Upper lobe of left lung (tissue), 6 donors: ENCODE measurements around the gene PANK3. TPM values are rescaled to one million over a fixed set of nuclear protein-coding genes. Genes with fewer than 3 reads are reported as not detected.

Experiments used
- ATAC-seq, 2 donors: fragments of 200-7000 bp; cut with Tn5 transposase; one replicate each; pipeline ENCODE4 v1.9.1; 2022; ENCODE audit warnings: mild to moderate bottlenecking in 2 of 2, moderate library complexity in 2 of 2; ENCODE audit not compliant: low FRiP score in 2 of 2
- DNase-seq, 2 donors: peaks; one replicate each; pipeline ENCODE4 v3.0.0-alpha.2; 2019 to 2020
- H3K27ac ChIP-seq, 4 donors: fragments of 200-600 bp; sonication (generic); one replicate each; pipeline ENCODE4 v1.5.1; 2016 to 2019
- H3K27me3 ChIP-seq, 4 donors: fragments of 200-600 bp; sonication (generic); one replicate each; pipeline ENCODE4 v1.5.1; 2017 to 2019
- H3K36me3 ChIP-seq, 4 donors: fragments of 200-600 bp; sonication (generic); one replicate each; pipeline ENCODE4 v1.5.1; 2016 to 2019
- H3K4me1 ChIP-seq, 4 donors: fragments of 200-600 bp; sonication (generic); one replicate each; pipeline ENCODE4 v1.5.1; 2018 to 2019
- H3K4me3 ChIP-seq, 4 donors: fragments of 200-600 bp; sonication (generic); one replicate each; pipeline ENCODE4 v1.5.1; 2017 to 2019; ENCODE audit warnings: mild to moderate bottlenecking in 2 of 4, moderate library complexity in 1 of 4
- H3K9me3 ChIP-seq, 4 donors: fragments of 200-600 bp; sonication (generic); one replicate each; pipeline ENCODE4 v1.5.1; 2018 to 2019
- CTCF ChIP-seq, 6 experiments: fragments of 450-650 bp in 4 of 6; fragments of 200-600 bp in 2 of 6; sonication (generic) in 2 of 6; IDR thresholded peaks; one replicate each; pipeline ENCODE4 v1.5.1; 2016 to 2019; ENCODE audit warnings: antibody characterized with exemption in 6 of 6
- EP300 ChIP-seq, 4 donors: sonication (generic); formaldehyde crosslinking; IDR thresholded peaks; one replicate each; pipeline ENCODE4 v1.5.1; 2017; ENCODE audit warnings: antibody characterized with exemption in 4 of 4, control low read depth in 2 of 4
- POLR2A ChIP-seq, 4 donors: fragments of 450-650 bp; IDR thresholded peaks; one replicate each; pipeline ENCODE4 v1.5.1; 2016 to 2017; ENCODE audit warnings: antibody characterized with exemption in 4 of 4, mild to moderate bottlenecking in 2 of 4
- POLR2AphosphoS5 ChIP-seq, 2 donors: sonication (generic); formaldehyde crosslinking; IDR thresholded peaks; one replicate each; pipeline ENCODE4 v1.5.1; 2017; ENCODE audit warnings: antibody characterized with exemption in 2 of 2
- WGBS, 2 donors: methylation state at CpG; one replicate each; pipeline ENCODE4 v1.1.5; 2017 to 2018; 5-methylcytosine and 5-hydroxymethylcytosine counted together
- total RNA-seq, 6 donors: library from RNA; depleted of rRNA in 4 of 6; stranded (reverse); fragments of >200 nt in 4 of 6; gene quantifications; one replicate each; pipeline versions ENCODE4 v1.1.0 to v1.2.1, GENCODE V29; 2016 to 2021
- donor health status: DM: no; HTN: no; CAD: no; lungs with moderate emphysema.
- donor health status: DM: no; HTN: yes; CAD: no; lungs with severe emphysema.

Gene PANK3
- total RNA-seq, 6 donors from 2014 or later, result 11.5 to 59.2 (median 38.6) TPM

GRCh38 chr5:168609806-168610482, 30.8 kb upstream of the PANK3 start:
- 69 to 77% methylated on average over 3 of the region's 3 CpGs for WGBS, 2 donors
- DNase-seq (no peak), ATAC-seq (no peak)
- H3K4me3 ChIP-seq, result no peak overlapping the region
- no peaks in the 10 kb centered on the region for H3K4me1 ChIP-seq
- no peak overlapping the region for H3K27ac ChIP-seq
- H3K9me3 ChIP-seq, result no peaks in the 10 kb centered on the region
- H3K27me3 ChIP-seq, result no peaks in the 10 kb centered on the region
- no peaks in the 10 kb centered on the region for H3K36me3 ChIP-seq
- no peak for TF ChIP-seq POLR2AphosphoS5 (IDR thresholded peaks at IDR 0.05)

- ATAC-seq (no peak), DNase-seq (no peak)
- no peaks in the 10 kb centered on the region for H3K9me3 ChIP-seq
- no peak overlapping the region for H3K4me3 ChIP-seq
- no peak overlapping the region for H3K27ac ChIP-seq
- no peaks in the 10 kb centered on the region for H3K27me3 ChIP-seq
- no peaks in the 10 kb centered on the region for H3K36me3 ChIP-seq
- H3K4me1 ChIP-seq, result no peaks in the 10 kb centered on the region
- 93 to 94% methylated on average over 2 of the region's 2 CpGs for WGBS, 2 donors
- TF ChIP-seq CTCF (IDR thresholded peaks at IDR 0.05) (no peak), EP300 (IDR thresholded peaks at IDR 0.05) (no peak), POLR2A (IDR thresholded peaks at IDR 0.05) (no peak), POLR2AphosphoS5 (IDR thresholded peaks at IDR 0.05) (no peak)
Observed at GRCh38 chr5:168608821-168609220, 29.7 kb upstream of the PANK3 start.

- Histone ChIP-seq H3K27ac (no peak overlapping the region), H3K27me3 (no peaks in the 10 kb centered on the region), H3K9me3 (no peaks in the 10 kb centered on the region), H3K4me1 (no peaks in the 10 kb centered on the region), H3K36me3 (no peaks in the 10 kb centered on the region), H3K4me3 (no peak overlapping the region)
- ATAC-seq (no peak), DNase-seq (no peak)
- WGBS, 2 donors, result 84 to 87% methylated on average over 6 of the region's 6 CpGs
- TF ChIP-seq CTCF (IDR thresholded peaks at IDR 0.05) (no peak), POLR2AphosphoS5 (IDR thresholded peaks at IDR 0.05) (no peak), POLR2A (IDR thresholded peaks at IDR 0.05) (no peak), EP300 (IDR thresholded peaks at IDR 0.05) (no peak)
Observed at GRCh38 chr5:168608386-168608785, 29.2 kb upstream of the PANK3 start.

- TF ChIP-seq POLR2A (IDR thresholded peaks at IDR 0.05) (no peak), CTCF (IDR thresholded peaks at IDR 0.05) (no peak), POLR2AphosphoS5 (IDR thresholded peaks at IDR 0.05) (no peak), EP300 (IDR thresholded peaks at IDR 0.05) (no peak)
Observed at GRCh38 chr5:168607946-168608345, 28.8 kb upstream of the PANK3 start.

GRCh38 chr5:168606562-168606961, 27.4 kb upstream of the PANK3 start:
- no peaks in the 10 kb centered on the region for H3K4me1 ChIP-seq
- no peaks in the 10 kb centered on the region for H3K27me3 ChIP-seq
- ATAC-seq (no peak), DNase-seq (no peak)
- TF ChIP-seq POLR2AphosphoS5 (IDR thresholded peaks at IDR 0.05), result no peak
- TF ChIP-seq CTCF (IDR thresholded peaks at IDR 0.05), result no peak
- no peak for TF ChIP-seq POLR2A (IDR thresholded peaks at IDR 0.05)
- no peak for TF ChIP-seq EP300 (IDR thresholded peaks at IDR 0.05)
- H3K36me3 ChIP-seq, result no peaks in the 10 kb centered on the region
- 87 to 96% methylated on average over 2 of the region's 2 CpGs for WGBS, 2 donors
- H3K27ac ChIP-seq, result no peak overlapping the region
- H3K4me3 ChIP-seq, result no peak overlapping the region
- no peaks in the 10 kb centered on the region for H3K9me3 ChIP-seq

More at GRCh38 chr5:168607946-168608345, 28.8 kb upstream of the PANK3 start:
- no peak for ATAC-seq
- no peaks in the 10 kb centered on the region for H3K27me3 ChIP-seq
- H3K36me3 ChIP-seq, result no peaks in the 10 kb centered on the region
- H3K4me3 ChIP-seq, result no peak overlapping the region
- 77 to 80% methylated on average over 2 of the region's 2 CpGs for WGBS, 2 donors
- DNase-seq, result no peak
- no peaks in the 10 kb centered on the region for H3K4me1 ChIP-seq
- H3K9me3 ChIP-seq, result no peaks in the 10 kb centered on the region
- H3K27ac ChIP-seq, result no peak overlapping the region
